H9 (cell line): Measurements from ENCODE around the gene APP. TPM values are rescaled to one million over a fixed set of nuclear protein-coding genes. Genes with fewer than 3 reads are reported as not detected.
A peak's percentile ranks its signal among the peaks of the same experiment; 100 is the strongest.

ENCODE experiments used
- DNase-seq: peaks from one replicate; pipeline ENCODE4 v3.0.0-alpha.2; 2017
- H2AFZ ChIP-seq: one replicate; pipeline ENCODE4 v1.6.1; 2013; ENCODE audit warnings: mild to moderate bottlenecking, low read length, control low read depth, moderate library complexity
- H2AK5ac ChIP-seq: 2 replicates; pipeline ENCODE4 v1.6.1; 2013; ENCODE audit warnings: low read length, control low read depth, mixed read lengths; ENCODE audit not compliant: insufficient read length
- H2BK120ac ChIP-seq: one replicate; pipeline ENCODE4 v1.6.1; 2013; ENCODE audit warnings: low read depth, mild to moderate bottlenecking, low read length, control low read depth, inconsistent platforms; ENCODE audit not compliant: poor library complexity, severe bottlenecking
- H2BK12ac ChIP-seq: 2 replicates; pipeline ENCODE4 v1.6.1; 2013; ENCODE audit warnings: low read length, control low read depth, mixed read lengths, low read depth; ENCODE audit not compliant: insufficient read length
- H2BK15ac ChIP-seq: 2 replicates; pipeline ENCODE4 v1.6.1; 2013; ENCODE audit warnings: low read depth, low read length, control low read depth
- H2BK20ac ChIP-seq: one replicate; pipeline ENCODE4 v1.6.1; 2013; ENCODE audit warnings: low read depth, mild to moderate bottlenecking, low read length, control low read depth, inconsistent platforms; ENCODE audit not compliant: poor library complexity, severe bottlenecking
- H2BK5ac ChIP-seq: 2 replicates; pipeline ENCODE4 v1.6.1; 2013; ENCODE audit warnings: low read length, control low read depth, mixed read lengths; ENCODE audit not compliant: insufficient read length
- H3K14ac ChIP-seq: 2 replicates; pipeline ENCODE4 v1.6.1; 2013; ENCODE audit warnings: low read length, control low read depth; ENCODE audit not compliant: insufficient read depth
- H3K18ac ChIP-seq: 2 replicates; pipeline ENCODE4 v1.6.1; 2013; ENCODE audit warnings: low read depth, mild to moderate bottlenecking, mixed read lengths, low read length, control low read depth; ENCODE audit not compliant: insufficient read length
- H3K23ac ChIP-seq: 2 replicates; pipeline ENCODE4 v1.6.1; 2013; ENCODE audit warnings: low read length, control low read depth, mixed read lengths, low read depth; ENCODE audit not compliant: insufficient read length
- H3K23me2 ChIP-seq: 2 replicates; pipeline ENCODE4 v1.6.1; 2013; ENCODE audit warnings: low read depth, mild to moderate bottlenecking, mixed read lengths, low read length, control low read depth; ENCODE audit not compliant: insufficient read length, poor library complexity, severe bottlenecking
- H3K27ac ChIP-seq: 2 replicates; pipeline ENCODE4 v1.5.1; 2013; ENCODE audit warnings: low read length, control low read depth, mixed read lengths, low read depth; ENCODE audit not compliant: insufficient read length
- H3K27me3 ChIP-seq: 2 replicates; pipeline ENCODE4 v1.6.1; 2013; ENCODE audit warnings: low read length, control low read depth, inconsistent platforms; ENCODE audit not compliant: insufficient read depth
- H3K4ac ChIP-seq: 2 replicates; pipeline ENCODE4 v1.6.1; 2013; ENCODE audit warnings: low read depth, mild to moderate bottlenecking, control low read depth, inconsistent platforms, low read length, moderate library complexity
- H3K4me1 ChIP-seq: 2 replicates; pipeline ENCODE4 v1.6.1; 2013; ENCODE audit warnings: low read length, control low read depth, inconsistent platforms; ENCODE audit not compliant: insufficient read depth
- H3K4me2 ChIP-seq: 2 replicates; pipeline ENCODE4 v1.6.1; 2013; ENCODE audit warnings: low read length, control low read depth, mixed read lengths; ENCODE audit not compliant: insufficient read length, insufficient read depth
- H3K56ac ChIP-seq: 2 replicates; pipeline ENCODE4 v1.6.1; 2013; ENCODE audit warnings: low read depth, mild to moderate bottlenecking, mixed read lengths, low read length, control low read depth; ENCODE audit not compliant: insufficient read length
- H3K79me1 ChIP-seq: 2 replicates; pipeline ENCODE4 v1.6.1; 2013; ENCODE audit warnings: low read depth, mild to moderate bottlenecking, moderate library complexity, low read length, control low read depth, inconsistent platforms; ENCODE audit not compliant: insufficient read depth, poor library complexity, severe bottlenecking
- H3K79me2 ChIP-seq: 2 replicates; pipeline ENCODE4 v1.6.1; 2013; ENCODE audit warnings: low read length, control low read depth, inconsistent platforms; ENCODE audit not compliant: insufficient read depth
- H3K9ac ChIP-seq: 2 replicates; pipeline ENCODE4 v1.6.1; 2013; ENCODE audit warnings: low read length, control low read depth, mixed read lengths; ENCODE audit not compliant: insufficient read length; ENCODE audit errors: extremely low read depth
- H3K9me3 ChIP-seq: one replicate; pipeline ENCODE4 v1.6.1; 2013; ENCODE audit warnings: low read depth, low read length, inconsistent platforms; ENCODE audit not compliant: control insufficient read depth
- H3T11ph ChIP-seq: one replicate; pipeline ENCODE4 v1.6.1; 2013; ENCODE audit warnings: mild to moderate bottlenecking, low read length, control low read depth, inconsistent platforms
- H4K20me1 ChIP-seq: one replicate; pipeline ENCODE4 v1.6.1; 2013; ENCODE audit not compliant: control insufficient read depth, insufficient read length, insufficient read depth
- H4K5ac ChIP-seq: 2 replicates; pipeline ENCODE4 v1.6.1; 2013; ENCODE audit warnings: low read depth, mild to moderate bottlenecking, mixed read lengths, low read length, control low read depth; ENCODE audit not compliant: insufficient read length
- H4K8ac ChIP-seq: replicated peaks from 2 replicates; pipeline ENCODE4 v1.6.1; 2013; ENCODE audit warnings: low read length, control low read depth, mixed read lengths, low read depth; ENCODE audit not compliant: insufficient read length
- H4K91ac ChIP-seq: 2 replicates; pipeline ENCODE4 v1.6.1; 2013; ENCODE audit warnings: low read depth, mild to moderate bottlenecking, moderate library complexity, mixed read lengths, low read length, control low read depth; ENCODE audit not compliant: insufficient read length
- H3K27ac Mint-ChIP-seq, 3 experiments: 2 replicates in 2 of 3; 3 replicates in 1 of 3; pipeline ENCODE4 v1.8.0; 2020 to 2021; ENCODE audit warnings: mixed read lengths in 3 of 3, mild to moderate bottlenecking in 1 of 3, moderate library complexity in 1 of 3
- H3K27me3 Mint-ChIP-seq: 2 replicates; pipeline ENCODE4 v1.8.0; 2021; ENCODE audit warnings: low read depth, mild to moderate bottlenecking, moderate library complexity, mixed read lengths
- H3K36me3 Mint-ChIP-seq, 3 experiments: 2 replicates in 2 of 3; 3 replicates in 1 of 3; pipeline ENCODE4 v1.8.0; 2020 to 2021; ENCODE audit warnings: low read depth in 3 of 3, mixed read lengths in 3 of 3; ENCODE audit not compliant: insufficient read depth in 1 of 3
- H3K4me1 Mint-ChIP-seq, 2 experiments: 2 replicates each; pipeline ENCODE4 v1.8.0; 2020; ENCODE audit warnings: mixed read lengths in 2 of 2
- H3K4me3 Mint-ChIP-seq, 2 experiments: 2 replicates in 1 of 2; 3 replicates in 1 of 2; pipeline ENCODE4 v1.8.0; 2020 to 2021; ENCODE audit warnings: mild to moderate bottlenecking in 2 of 2, mixed read lengths in 2 of 2, moderate library complexity in 1 of 2
- H3K9me3 Mint-ChIP-seq, 2 experiments: 2 replicates in 1 of 2; 3 replicates in 1 of 2; pipeline ENCODE4 v1.8.0; 2020; ENCODE audit warnings: mild to moderate bottlenecking in 2 of 2, mixed read lengths in 2 of 2, moderate library complexity in 1 of 2
- CTCF ChIP-seq: fragments of 200-600 bp; sonication (generic); conservative IDR thresholded peaks from 3 replicates; pipeline ENCODE4 v1.8.0; 2021; ENCODE audit warnings: antibody characterized with exemption, mild to moderate bottlenecking
- WGBS: extraction: QIAGEN DNeasy Blood & Tissue Kit; methylation state at CpG from one replicate; pipeline ENCODE4 v1.1.7; 2013; ENCODE audit warnings: missing lambda C conversion rate, low lambda C conversion rate, mixed read lengths; ENCODE audit not compliant: insufficient read length; ENCODE audit errors: extremely low coverage; 5-methylcytosine and 5-hydroxymethylcytosine counted together
- total RNA-seq: library from RNA; stranded (reverse); gene quantifications from 2 replicates; pipeline ENCODE4 v1.2.1, GENCODE V29; 2021

Gene APP
- total RNA-seq, 1 experiment from 2014 or later = 380 TPM

DNA sequence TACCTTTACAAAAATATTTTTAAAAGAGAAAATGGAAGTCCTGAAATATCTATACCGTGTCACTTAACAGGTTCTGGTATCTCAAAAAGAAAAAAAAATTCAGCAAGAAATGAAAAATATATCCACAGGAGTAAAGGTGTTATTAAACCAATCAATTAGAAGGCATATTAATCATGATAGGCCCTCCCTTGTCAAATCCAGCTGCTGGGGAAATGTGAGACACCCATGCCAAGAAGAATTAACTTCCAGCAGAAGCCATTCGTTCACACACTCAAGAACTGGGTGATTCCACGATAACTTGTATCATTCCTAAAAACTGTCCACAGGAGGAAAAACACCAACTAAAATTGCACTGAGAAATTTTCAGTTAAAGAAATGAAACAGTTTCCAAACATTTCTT lies 57.6 kb downstream of the APP start:
- no peak overlapping the region for H2AK5ac ChIP-seq
- Mint-ChIP-seq H3K27ac (peak overlapping the region; percentile 49 to 85 (median 78); a peak in 4 of 7 replicates), H3K4me3 (no peak overlapping the region), H3K9me3 (no peaks in the 10 kb centered on the region), H3K36me3 (peaks cover 20 to 21% (median 21%) of the 10 kb centered on the region in 3 experiments), H3K4me1 (peaks cover 52 to 60% of the 10 kb centered on the region in 2 experiments), H3K27me3 (no peaks in the 10 kb centered on the region)
- peaks cover 7% of the 10 kb centered on the region for H3K79me1 ChIP-seq
- H3K4ac ChIP-seq = no peak overlapping the region
- no peak overlapping the region for H3K4me2 ChIP-seq
- no peak overlapping the region for H2BK20ac ChIP-seq
- H3K27ac ChIP-seq = no peak overlapping the region
- no peak overlapping the region for H4K8ac ChIP-seq
- H3T11ph ChIP-seq = no peak overlapping the region
- no peak overlapping the region for H4K91ac ChIP-seq
- peaks cover 17% of the 10 kb centered on the region; the same call in 1 of the 2 replicates for H3K4me1 ChIP-seq
- H2AFZ ChIP-seq = no peak overlapping the region
- no peak overlapping the region for H2BK12ac ChIP-seq
- no peak overlapping the region for H2BK120ac ChIP-seq
- no peak overlapping the region for H4K5ac ChIP-seq
- H3K23ac ChIP-seq = no peak overlapping the region
- H4K20me1 ChIP-seq = no peaks in the 10 kb centered on the region
- H3K79me2 ChIP-seq = peaks cover 27% of the 10 kb centered on the region
- no peak overlapping the region for H2BK15ac ChIP-seq
- H3K56ac ChIP-seq = no peak overlapping the region
- no CpG with 5 or more reads among the region's 3 CpGs for WGBS
- H3K27me3 ChIP-seq = no peaks in the 10 kb centered on the region
- H3K18ac ChIP-seq = no peak overlapping the region
- no peak overlapping the region for H2BK5ac ChIP-seq
- no peak for TF ChIP-seq CTCF
- H3K9ac ChIP-seq = no peak overlapping the region
- no peaks in the 10 kb centered on the region for H3K9me3 ChIP-seq
- no peak overlapping the region for H3K14ac ChIP-seq
- no peaks in the 10 kb centered on the region for H3K23me2 ChIP-seq
- DNase-seq = no peak
